ENCODE measurements around the gene H1-8.

The H1-8 gene

DNA sequence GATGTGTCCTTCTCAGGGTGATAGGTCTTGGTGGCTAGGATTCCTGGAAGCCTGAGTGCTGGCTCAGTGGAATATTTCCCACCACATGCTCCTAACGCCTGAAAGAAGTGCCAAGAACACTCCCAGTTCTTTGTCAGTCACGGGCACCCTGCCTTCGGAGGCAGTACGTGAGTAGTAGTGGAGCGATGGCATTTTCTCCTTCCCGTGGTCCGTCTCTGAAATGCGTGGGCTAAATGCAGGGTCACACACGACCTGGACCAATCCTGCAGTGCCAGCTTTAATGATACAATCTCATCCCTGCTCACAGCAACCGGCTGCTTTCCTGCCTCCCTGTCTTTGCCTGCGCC lies 14.5 kb downstream of the H1-8 start:
- no peak for DNase-seq

DNA sequence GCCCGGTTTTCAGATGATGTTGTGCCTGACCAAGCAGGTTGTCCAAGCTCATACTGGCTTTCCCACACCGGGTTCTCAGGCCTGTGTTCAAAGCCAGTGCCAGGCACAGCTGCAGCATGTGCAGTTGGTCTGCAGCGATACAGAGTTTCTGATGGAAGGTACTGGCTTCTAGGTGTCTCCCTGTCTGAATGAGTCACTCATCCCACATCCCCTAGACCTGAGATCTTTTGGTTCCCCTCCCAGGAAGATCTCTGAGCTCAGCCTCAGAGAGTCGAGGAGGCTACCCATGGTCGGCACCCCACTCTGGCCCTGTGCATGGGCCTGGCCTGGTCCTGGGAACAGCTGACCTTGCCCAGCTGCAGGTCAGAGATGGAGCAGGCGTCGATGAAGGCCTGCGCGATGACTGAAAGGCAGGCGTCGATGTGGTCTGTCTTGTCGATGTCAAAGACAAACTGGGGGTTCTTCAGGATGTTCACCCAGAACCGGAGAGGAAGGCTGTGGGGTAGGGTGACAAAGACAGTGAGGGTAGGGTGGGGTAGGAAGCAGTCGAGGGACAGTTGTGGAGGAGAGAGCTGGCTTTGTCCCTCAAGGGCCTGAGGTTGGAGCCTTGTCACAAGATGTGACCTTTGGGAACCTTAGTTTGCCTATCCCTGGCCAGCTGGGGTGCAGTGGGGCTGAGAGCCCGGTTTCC lies 15.3 kb downstream of the H1-8 start:
- peak; percentile 10 for DNase-seq

- no peak for DNase-seq
Measured at GRCh38 chr3:129558772-129559564, 16.0 kb downstream of the H1-8 start.

- DNase-seq: no peak
Measured at GRCh38 chr3:129559565-129560079, 16.6 kb downstream of the H1-8 start.

DNA sequence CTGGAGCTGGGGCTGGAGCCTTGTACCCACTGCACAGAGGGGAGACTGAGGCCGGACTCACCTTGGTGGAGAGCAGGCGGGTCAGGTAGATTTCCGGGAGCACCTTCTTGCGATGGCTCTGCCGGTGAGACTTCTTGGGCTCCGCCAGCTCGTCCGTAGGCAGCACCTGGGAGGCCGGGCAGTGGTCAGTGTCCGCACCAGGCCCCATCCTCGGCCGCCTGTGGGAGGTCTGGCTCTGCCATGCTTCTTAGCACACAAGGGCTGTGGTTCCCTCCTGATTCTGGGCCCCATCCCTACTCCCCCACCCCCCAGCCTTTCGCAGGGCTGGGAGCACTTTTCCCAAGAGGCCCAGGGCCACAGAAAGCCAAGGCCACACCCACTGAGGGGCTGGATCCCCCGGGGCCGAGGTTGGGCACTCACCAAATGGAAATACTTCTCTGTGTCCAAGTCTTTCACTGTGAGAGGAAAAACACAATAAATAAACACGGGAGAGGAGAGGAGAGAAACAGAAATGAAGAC lies 17.4 kb downstream of the H1-8 start:
- no peak for DNase-seq

DNA sequence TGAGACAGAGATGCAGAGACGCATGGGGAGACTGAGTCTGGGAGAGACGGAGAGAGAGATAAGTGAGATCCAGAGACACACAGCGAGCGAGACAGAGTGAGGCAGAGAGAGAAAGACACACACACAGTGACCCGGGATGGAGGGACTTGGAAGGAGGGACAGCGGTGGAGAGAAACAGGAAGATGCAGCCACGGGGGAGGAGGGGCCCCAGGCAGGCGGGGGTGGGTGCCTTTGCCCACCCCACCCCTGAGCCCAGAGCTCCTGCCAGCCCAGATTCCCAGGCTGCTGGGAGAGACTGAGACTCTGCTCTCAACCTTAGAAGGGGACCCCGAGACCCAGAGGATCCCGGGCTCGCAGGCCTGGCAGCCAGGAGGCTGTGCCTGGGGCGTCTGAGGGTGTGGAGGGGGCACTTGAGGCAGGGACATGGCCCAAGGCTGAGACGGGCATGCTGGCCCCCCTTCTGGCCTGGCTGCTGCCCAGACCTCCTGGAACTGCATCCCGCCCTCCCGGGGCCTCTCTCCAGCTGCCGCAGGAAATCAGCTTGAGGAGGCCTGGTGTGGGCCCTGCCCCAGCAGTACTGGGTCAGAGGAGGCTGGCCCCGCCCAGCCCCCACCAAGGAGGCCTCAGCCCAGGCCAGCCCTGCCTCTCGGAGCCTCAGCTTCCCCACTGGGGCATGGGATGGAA lies 18.1 kb downstream of the H1-8 start:
- no peak for DNase-seq

DNA sequence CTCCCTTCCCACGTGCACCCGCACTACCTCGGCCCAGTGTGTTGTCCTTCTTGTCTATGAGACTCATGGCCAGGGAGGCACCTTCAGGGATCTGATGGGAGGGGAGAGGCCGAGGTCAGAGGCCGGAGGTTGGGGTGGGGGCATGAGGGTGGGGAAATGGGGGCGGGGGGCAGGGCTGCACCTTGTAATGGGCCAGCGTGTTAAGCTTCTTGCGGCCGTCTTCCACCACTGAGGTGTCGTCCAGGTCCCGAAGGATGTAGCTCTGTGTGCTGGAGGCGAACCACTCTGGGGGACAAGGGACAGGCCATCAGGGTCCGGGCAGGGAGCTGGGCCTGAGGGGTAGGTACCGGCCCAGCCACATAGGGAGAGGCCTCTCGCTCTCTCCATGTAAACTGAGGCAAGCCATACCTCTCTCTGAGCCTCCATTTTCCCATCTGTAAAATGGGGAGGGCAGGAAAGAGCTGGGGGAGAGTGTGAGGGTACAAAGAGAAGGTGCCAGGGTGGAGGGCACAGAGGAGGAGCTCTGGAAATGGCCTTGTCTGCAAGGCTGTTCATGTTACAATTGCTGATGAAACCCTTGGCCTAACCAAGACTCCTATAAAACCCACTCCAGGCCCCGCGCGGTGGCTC lies 18.8 kb downstream of the H1-8 start:
- no peak for DNase-seq

DNA sequence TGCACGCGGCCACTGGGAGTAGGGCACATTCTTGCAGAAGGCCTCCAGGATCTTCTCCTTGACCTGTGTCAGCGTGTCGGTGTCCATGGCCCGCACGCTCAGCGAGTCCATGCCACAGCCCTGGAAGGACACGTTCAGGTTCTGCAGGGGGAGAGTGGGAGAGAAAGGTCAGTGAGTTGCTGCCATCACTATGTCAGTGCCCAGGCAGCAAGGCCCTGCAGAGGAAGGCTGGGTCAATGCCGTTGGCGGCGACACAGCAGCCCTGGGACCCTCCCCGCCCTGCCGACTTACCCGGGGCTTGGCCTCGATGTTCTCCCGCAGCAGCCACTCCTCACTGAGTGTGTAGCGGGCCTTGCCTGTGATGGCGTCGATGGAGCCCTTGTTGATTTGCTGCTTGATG lies 19.8 kb downstream of the H1-8 start:
- no peak for DNase-seq

GRCh38 chr3:129563332-129563731 lies 20.4 kb downstream of the H1-8 start:
- no peak for DNase-seq

GRCh38 chr3:129563850-129564535 lies 21.0 kb downstream of the H1-8 start:
- no peak for DNase-seq

GRCh38 chr3:129564981-129565644 lies 22.1 kb downstream of the H1-8 start:
- DNase-seq: no peak

GRCh38 chr3:129565902-129566301 lies 22.9 kb downstream of the H1-8 start:
- no peak for DNase-seq

DNA sequence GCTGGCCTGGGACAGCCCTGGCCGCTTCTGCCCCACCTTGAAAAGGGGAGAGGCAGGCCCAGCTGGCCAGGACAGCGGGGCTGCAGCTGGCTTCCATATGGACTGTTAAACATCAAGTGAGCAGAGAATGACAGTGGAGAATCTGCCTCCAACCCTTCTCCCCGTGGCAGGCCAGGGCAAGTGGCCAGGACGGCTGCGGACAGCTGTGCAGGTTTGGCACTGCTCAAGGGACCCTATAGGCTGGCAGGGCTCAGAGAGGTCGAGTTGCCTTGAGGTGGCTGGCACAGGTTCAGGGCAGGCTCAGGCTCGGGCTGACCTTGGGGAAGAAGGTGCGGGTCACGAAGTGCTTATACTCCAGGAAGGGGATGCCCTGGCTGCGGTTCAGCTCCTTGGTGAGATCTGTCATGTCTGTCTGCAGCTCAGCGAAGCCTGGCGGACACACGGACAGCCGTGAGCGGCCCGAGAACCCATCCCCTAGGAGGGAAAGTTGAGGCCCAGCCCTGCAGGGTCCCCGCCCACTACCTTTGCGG lies 24.3 kb downstream of the H1-8 start:
- DNase-seq: no peak

GRCh38 chr3:129567939-129568338 lies 25.0 kb downstream of the H1-8 start:
- DNase-seq: peak; percentile 10

GRCh38 chr3:129569856-129570255 lies 26.9 kb downstream of the H1-8 start:
- DNase-seq: no peak

DNA sequence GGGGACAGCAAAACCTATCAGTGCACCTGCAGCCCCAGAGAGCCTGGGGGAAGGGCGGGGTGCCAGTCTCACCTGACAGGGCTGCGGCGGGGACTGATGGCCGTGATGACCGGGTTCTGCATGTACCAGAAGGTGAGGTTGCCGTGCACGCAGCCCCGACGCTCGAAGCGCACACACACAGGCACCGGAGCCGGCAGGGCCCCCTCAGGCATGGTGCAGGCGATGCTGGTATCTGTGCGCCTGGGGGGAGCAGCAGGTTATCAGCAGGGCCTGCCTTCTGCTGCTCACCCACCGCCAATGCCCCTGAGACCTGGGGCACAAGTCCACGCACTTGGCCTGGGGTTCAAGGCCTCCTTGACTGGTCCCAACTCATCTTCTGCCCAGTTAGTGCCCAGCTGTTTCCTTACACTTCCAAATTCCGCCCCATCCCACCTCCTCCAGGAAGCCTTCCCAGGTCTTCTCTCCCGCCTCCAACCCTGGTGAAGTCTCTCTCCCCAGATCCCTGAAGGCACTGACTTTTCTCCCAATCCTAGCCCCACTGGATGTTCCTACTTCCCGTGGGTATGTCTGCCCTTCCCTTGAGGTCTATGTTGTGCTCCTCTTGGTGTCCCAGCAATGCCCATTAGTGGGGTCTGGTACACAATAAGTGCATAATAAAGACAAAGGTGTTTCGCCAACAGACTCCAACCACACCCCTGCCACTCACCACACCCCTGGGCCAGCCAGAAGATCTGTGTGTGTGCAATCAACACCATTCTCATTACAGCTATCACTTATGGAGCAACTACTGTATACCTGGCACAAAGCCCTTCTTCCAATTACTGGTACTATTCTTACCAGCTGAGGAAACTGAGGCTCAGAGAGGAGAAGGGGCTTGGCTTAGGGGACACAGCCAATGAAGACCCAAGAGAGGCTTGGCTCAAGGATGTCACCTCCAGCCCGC lies 28.9 kb downstream of the H1-8 start:
- no peak for DNase-seq

GRCh38 chr3:129572603-129573002 lies 29.6 kb downstream of the H1-8 start:
- no peak for DNase-seq

- DNase-seq: no peak
Measured at GRCh38 chr3:129573493-129573892, 30.5 kb downstream of the H1-8 start.

- no peak for DNase-seq
Measured at GRCh38 chr3:129574206-129574605, 31.2 kb downstream of the H1-8 start.

DNA sequence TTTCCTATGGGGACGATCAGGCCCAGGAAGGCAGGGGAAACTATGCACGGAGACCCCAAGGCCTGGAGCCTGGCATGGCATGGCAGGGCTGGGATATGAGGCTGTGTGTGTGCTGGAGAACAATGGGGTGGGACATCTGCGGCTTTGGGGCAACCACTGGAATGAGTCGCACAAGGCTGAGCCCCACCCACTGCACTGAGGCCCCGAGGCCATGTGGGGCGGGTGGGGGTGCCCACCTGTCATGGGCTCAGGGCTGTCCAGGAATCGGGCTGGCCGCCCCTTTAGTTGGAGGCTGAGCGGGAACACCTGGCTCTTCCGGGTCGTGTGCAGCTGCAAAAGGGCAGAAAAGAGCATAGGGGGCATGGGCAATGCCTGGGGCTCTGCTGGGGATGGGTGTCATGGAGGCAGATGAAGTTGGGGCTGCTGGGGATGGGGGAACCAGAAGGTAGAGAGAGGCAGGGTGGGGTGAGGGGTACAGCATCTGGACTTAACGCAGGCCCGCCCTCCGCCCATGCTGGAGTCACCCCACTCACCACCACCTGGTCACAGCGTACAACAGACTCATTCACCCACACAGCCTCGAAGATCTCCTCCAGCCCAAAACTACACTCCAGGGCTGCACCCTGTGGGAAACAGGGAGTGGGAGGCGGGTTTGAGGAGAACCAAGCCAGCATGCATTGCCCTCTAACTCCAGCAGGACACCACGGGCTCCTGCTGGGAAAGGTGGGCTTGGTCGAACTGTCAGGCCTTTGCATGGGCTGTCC lies 32.4 kb downstream of the H1-8 start:
- DNase-seq: no peak

Measured in CD4-positive, alpha-beta T cell treated with Interleukin-17A for 1 hour (primary cell).